Embryonic facial prominence (tissue), 1 donor: ENCODE measurements around the gene BNC2.

Experiments
- DNase-seq: peaks from one replicate; pipeline ENCODE4 v3.0.0-alpha.2; 2016; ENCODE audit errors: extremely low spot score

BNC2 gene

GRCh38 chr9:16417749-16418148, 452.7 kb downstream of the BNC2 start:
- no peak for DNase-seq

DNA sequence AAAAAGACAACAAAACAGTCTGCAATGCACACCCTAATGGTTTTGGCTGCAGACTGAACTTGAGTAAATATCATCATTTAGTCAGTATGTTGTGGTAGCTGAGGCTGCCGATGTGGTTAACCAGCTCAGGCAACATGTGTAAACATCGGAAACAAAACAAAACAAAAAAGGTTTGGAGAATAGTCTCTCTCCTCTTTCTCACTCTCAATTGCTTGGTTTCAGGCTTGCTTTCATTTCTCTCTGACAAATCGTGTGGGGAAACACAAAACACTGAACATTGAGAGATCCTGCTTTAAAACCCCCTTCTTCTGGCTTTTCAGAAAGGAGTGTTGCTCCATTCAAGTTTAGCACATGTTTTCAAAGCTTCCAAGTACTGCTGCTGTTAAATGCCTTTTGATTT, 453.3 kb downstream of the BNC2 start:
- peak; percentile 19 for DNase-seq

DNA sequence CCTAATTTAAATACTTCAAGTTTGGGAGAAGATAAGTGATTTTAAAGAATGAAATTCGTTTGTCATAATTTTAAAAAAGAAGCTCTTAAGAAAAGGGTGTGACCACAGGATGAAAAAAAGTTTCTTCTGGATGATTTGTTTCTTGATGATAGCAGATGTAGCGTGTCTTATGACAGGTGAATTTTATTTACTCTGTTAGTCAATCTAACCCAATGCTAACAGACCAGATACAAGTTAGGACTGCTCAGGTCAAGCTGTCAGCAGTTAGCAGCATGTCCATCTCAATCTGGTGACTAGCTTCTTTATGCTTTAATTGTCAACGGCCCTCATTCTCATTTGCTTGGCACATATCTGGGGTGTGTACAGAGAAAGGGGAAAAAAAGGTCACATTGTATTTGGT, 456.0 kb downstream of the BNC2 start:
- DNase-seq = no peak

- no peak for DNase-seq
Measured at GRCh38 chr9:16413509-16414016, 456.9 kb downstream of the BNC2 start.

GRCh38 chr9:16412740-16413139, 457.7 kb downstream of the BNC2 start:
- no peak for DNase-seq

- DNase-seq = no peak
Measured at GRCh38 chr9:16411311-16411710, 459.2 kb downstream of the BNC2 start.

- DNase-seq = no peak
Measured at GRCh38 chr9:16410601-16411280, 459.7 kb downstream of the BNC2 start.

GRCh38 chr9:16407617-16408016, 462.9 kb downstream of the BNC2 start:
- DNase-seq = no peak

DNA sequence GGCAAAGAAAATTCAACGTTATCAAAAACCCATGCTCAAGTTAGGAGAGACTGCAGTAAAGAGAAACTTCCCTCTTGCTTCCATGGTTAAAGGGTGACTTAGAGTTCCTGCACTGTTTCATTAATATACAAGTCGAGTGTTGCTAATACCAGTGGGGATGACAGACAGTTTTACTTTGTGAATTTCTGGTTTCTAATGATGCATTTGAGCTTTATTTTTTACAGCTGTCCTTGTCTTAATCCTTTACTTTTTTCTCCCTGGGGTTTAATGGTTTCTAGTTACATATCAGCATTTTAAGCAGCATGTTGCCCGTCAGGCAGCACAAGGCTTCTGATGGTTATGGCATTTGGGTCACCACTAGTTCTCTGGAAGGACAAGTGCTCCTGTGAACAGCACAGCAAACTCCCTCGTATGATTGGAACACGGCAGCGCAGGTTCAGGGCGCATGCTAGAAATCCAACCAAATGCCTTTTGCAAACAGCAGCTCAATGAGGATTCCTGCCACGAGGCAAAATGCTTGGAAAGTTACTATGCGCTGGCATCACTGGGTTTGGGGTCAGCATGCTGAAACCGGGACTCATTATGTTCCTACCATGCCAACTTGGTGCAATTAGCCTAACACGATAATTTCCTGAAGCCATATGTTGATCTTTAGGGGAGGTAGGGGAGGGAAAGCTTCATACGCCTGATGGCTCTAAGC, 463.8 kb downstream of the BNC2 start:
- DNase-seq = no peak

DNA sequence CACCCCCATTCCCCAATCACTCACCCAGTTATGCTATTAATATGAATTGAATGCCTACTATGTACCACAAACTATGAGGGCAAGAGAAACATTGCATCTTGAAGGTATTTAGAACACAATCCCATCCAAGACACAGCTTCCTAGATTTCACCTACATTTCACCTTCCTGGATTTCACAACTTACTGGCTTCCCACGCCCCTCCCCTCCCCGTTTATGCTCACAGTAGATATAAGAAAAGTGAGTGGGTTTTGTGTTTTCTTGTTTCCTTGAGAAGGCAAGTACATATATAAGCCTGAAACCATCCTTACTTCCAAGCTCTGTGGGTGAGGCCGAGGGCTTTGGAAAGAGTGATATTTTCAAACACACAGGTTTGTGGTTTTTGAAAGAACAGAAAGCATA, 465.0 kb downstream of the BNC2 start:
- DNase-seq = no peak

- no peak for DNase-seq
Measured at GRCh38 chr9:16401701-16402100, 468.8 kb downstream of the BNC2 start.

- no peak for DNase-seq
Measured at GRCh38 chr9:16398691-16399090, 471.8 kb downstream of the BNC2 start.

DNA sequence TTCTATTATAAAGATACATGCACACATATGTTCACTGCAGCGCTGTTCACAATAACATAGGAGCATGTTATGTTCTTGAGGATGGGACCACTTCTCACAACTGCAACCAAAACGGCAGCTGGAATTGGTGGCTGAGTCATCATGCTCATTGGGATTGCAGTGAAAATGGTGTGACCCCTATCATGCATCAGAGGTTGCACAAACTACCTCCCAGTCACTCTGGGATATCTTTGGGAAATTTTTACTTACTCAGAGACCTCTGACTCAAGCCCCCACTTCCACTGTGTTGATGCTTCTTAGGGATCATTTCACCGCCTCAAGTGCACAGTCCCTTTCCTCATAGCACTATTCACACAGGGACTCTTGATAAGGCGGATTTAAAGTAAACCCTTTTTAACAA, 474.1 kb downstream of the BNC2 start:
- no peak for DNase-seq

DNA sequence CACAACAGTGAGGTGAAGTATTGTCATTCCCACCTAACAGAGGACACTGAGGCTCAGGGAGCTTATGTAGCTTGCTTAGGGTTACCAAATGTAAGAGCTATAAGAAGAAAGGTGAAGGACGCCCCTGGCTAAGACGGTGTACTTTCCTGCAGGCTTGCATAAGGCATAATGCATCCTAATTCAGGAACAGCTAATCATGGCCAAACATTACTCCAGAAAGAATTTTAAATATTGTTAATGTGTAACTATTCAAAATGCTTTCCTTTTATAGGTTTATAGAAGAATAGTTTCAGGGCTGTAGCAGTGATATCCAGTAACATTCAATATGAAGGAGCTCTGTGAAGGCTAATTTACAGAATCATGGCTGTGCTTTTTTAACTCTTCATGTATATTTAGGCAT, 479.1 kb downstream of the BNC2 start:
- no peak for DNase-seq

- no peak for DNase-seq
Measured at GRCh38 chr9:16387382-16387781, 483.1 kb downstream of the BNC2 start.

GRCh38 chr9:16386827-16387077, 483.7 kb downstream of the BNC2 start:
- no peak for DNase-seq

GRCh38 chr9:16386007-16386826, 484.3 kb downstream of the BNC2 start:
- no peak for DNase-seq

DNA sequence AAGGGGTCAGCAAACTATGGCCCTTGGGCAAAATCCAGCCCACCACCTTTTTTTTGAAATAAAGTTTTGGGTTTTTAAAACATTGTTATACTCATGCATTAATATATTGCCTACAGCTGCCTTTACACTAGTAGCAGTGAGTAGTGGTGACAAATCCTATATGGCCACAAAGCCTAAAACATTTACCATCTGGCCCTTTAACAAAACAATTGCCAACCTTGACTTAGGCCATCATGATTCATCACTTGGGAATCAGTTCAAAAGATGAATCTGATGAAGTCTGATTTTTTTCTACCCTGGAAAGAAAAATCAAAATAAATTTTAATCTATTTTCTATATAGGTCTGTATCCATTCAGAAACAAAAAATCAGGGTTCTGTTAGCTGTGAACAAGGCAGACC, 484.9 kb downstream of the BNC2 start:
- no peak for DNase-seq

DNA sequence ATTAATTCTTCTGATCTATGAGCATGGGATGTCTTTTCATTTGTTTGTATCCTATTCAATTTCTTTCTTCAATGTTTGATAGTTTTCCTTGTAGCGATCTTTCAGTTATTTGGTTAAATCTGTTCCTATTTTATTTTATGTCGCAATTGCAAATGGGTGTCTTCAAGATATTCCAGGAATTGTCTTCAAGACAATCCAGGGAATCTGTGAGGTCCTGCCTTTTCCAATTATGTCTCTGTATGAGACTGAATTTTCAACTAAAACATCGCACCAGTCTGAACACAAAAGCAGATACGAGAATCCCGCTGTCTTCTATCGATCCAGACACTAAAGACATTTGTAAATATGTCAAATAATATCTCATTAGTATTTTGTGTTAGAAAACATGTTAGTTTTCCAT, 485.5 kb downstream of the BNC2 start:
- DNase-seq = no peak

DNA sequence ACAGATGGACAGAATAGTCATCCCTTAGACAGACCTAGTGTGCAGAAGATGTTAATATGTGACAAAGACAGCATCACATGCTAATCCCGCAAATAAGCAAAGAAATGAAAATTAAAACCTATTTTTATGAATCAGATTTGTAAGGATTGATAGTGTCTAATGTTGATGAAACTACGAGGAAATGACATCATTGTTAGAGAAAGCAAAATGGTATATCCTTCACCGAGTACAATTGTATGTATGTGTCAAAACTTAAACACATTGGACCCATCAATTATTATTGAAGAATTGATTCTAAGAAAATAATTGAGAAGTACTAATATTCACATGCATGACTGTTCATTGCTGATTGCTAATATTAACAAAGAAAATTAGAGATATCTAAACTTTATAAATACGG, 493.2 kb downstream of the BNC2 start:
- no peak for DNase-seq

DNA sequence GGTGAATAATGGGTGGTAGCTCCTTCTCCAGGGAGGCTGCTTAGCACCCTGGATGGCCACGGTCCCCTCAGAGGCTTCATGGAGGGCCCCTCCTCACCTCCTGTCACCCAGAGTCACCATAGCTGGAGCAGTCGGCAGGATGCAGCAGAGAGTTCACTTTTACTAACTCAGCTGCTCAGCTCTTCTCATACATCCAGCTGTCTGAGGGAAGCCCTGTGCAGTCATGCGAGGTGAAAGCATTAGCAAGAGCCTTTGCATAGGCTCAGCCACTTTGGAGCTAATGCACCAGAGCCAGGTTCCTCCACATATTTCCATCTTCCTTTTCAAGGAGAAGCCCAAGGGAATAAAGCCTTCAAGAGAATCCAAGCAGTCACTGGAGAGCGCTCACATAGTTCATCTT, 499.2 kb downstream of the BNC2 start:
- no peak for DNase-seq

- no peak for DNase-seq
Measured at GRCh38 chr9:16370647-16371046, 499.8 kb downstream of the BNC2 start.

DNA sequence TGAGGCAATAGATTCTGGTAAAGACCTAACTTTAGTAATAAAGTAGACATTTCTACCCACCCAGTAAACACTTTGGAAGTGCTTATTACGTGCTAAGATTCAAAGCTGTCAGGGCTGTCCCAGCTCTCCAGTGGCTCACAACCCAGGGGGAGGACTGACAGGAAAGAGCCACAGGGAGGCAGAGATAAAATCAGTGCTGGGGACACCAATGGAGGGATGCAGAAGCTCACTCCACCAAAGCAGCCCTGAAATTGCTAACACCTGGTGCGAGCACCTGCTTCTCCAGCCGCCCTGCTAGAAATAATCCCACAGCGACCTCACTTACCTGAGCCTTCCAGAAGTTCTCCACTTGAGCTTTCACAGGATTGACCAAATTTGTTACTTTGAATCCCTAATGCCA, 501.0 kb downstream of the BNC2 start:
- no peak for DNase-seq
